ENCODE results near the gene SSBP2.
"Not testable (repeated sequence)": the region's sequence is repeated elsewhere in the genome, so short reads cannot be mapped to it uniquely, and the experiment has no call there.

Gene SSBP2

DNA sequence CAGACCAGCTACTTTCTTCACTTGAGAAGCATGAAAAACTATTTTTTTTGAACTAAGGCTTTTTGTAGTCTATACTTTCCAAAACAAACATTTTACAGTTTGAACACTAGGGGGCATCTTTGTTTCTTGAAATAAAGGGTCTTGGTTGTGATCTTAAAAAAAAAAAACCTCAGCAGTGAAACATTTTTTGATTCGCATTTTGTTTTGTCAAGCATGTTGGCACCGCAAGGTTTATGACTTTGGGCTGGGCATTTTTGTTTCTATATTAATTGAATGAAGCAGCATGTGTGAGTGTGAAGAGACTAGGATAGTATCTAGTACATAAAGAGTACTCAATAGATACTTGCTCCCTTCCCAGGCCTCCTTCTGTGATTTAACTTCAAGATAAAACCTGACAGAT lies 325.3 kb downstream of the SSBP2 start:
- Histone ChIP-seq H3K4me1 (ENCODE audit: insufficient read depth, low read length) (peaks cover 4% of the 10 kb centered on the region; the same call in 1 of the 2 replicates), H3K4me3 (ENCODE audit: low read length) (no peak overlapping the region), H3K27me3 (ENCODE audit: insufficient read depth, low read length) (no peaks in the 10 kb centered on the region), H3K36me3 (ENCODE audit: insufficient read depth, low read depth, low read length) (no peaks in the 10 kb centered on the region), H3K9me3 (ENCODE audit: insufficient read depth, low read depth, low read length) (no peaks in the 10 kb centered on the region), H3K9ac (ENCODE audit: low read depth, low read length) (no peak overlapping the region), H3K27ac (ENCODE audit: low read length) (no peak overlapping the region)

GRCh38 chr5:81424728-81425127 lies 326.2 kb downstream of the SSBP2 start:
- no peak overlapping the region for H3K9ac ChIP-seq (ENCODE audit: low read depth, low read length)
- H3K4me1 ChIP-seq (ENCODE audit: insufficient read depth, low read length): peaks cover 4% of the 10 kb centered on the region; the same call in 1 of the 2 replicates
- no peaks in the 10 kb centered on the region for H3K9me3 ChIP-seq (ENCODE audit: insufficient read depth, low read depth, low read length)
- H3K4me3 ChIP-seq (ENCODE audit: low read length): no peak overlapping the region
- H3K36me3 ChIP-seq (ENCODE audit: insufficient read depth, low read depth, low read length): no peaks in the 10 kb centered on the region
- no peak overlapping the region for H3K27ac ChIP-seq (ENCODE audit: low read length)
- H3K27me3 ChIP-seq (ENCODE audit: insufficient read depth, low read length): no peaks in the 10 kb centered on the region

GRCh38 chr5:81422671-81423070 lies 328.2 kb downstream of the SSBP2 start:
- peaks cover 4% of the 10 kb centered on the region; the same call in 1 of the 2 replicates for H3K4me1 ChIP-seq (ENCODE audit: insufficient read depth, low read length)
- no peak overlapping the region for H3K27ac ChIP-seq (ENCODE audit: low read length)
- no peak overlapping the region for H3K9ac ChIP-seq (ENCODE audit: low read depth, low read length)
- no peaks in the 10 kb centered on the region for H3K27me3 ChIP-seq (ENCODE audit: insufficient read depth, low read length)
- no peak overlapping the region for H3K4me3 ChIP-seq (ENCODE audit: low read length)
- H3K36me3 ChIP-seq (ENCODE audit: insufficient read depth, low read depth, low read length): no peaks in the 10 kb centered on the region
- no peaks in the 10 kb centered on the region for H3K9me3 ChIP-seq (ENCODE audit: insufficient read depth, low read depth, low read length)

GRCh38 chr5:81420039-81420667 lies 330.7 kb downstream of the SSBP2 start:
- Histone ChIP-seq H3K9me3 (ENCODE audit: insufficient read depth, low read depth, low read length) (no peaks in the 10 kb centered on the region), H3K27ac (ENCODE audit: low read length) (no peak overlapping the region), H3K9ac (ENCODE audit: low read depth, low read length) (no peak overlapping the region), H3K4me1 (ENCODE audit: insufficient read depth, low read length) (no peaks in the 10 kb centered on the region), H3K36me3 (ENCODE audit: insufficient read depth, low read depth, low read length) (no peaks in the 10 kb centered on the region), H3K4me3 (ENCODE audit: low read length) (no peak overlapping the region), H3K27me3 (ENCODE audit: insufficient read depth, low read length) (no peaks in the 10 kb centered on the region)

DNA sequence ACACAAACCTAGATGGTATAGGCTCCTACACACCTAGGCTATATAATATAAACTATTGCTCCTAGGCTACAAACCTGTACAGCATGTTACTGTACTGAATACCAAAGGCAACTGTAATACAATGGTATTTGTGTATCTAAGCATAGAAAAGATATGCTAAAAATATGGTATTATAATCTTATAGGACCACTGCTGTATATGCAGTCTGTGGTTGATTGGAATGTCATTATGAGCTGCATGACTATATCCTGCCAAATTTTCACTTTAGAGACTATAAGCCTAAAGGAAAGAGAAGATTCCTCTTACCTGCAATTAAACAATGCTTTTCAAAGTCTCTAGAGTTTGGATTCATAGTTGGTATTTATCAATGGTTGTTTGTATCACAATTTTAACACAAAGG lies 332.3 kb downstream of the SSBP2 start:
- no peaks in the 10 kb centered on the region for H3K27me3 ChIP-seq (ENCODE audit: insufficient read depth, low read length)
- no peaks in the 10 kb centered on the region for H3K4me1 ChIP-seq (ENCODE audit: insufficient read depth, low read length)
- no peak overlapping the region for H3K9ac ChIP-seq (ENCODE audit: low read depth, low read length)
- no peak overlapping the region for H3K27ac ChIP-seq (ENCODE audit: low read length)
- no peaks in the 10 kb centered on the region for H3K36me3 ChIP-seq (ENCODE audit: insufficient read depth, low read depth, low read length)
- H3K9me3 ChIP-seq (ENCODE audit: insufficient read depth, low read depth, low read length): no peaks in the 10 kb centered on the region
- H3K4me3 ChIP-seq (ENCODE audit: low read length): no peak overlapping the region

DNA sequence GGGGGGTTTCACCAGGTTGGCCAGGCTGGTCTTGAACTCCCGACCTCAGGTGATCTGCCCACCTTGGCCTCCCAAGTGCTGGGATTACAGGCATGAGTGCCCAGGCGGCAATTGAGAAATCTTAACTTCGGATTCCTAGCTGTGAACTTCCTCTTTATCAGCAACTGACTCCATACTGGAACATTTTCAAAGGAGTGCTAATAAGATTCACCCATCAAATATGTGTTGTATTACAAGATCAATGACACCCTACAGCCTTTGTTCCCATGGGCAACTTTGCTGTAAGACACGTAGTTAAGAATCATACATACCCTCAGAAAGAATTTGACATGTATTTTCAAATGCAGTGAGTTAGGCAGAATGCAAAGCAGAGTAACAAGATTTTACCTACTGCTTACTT lies 333.8 kb downstream of the SSBP2 start:
- no peaks in the 10 kb centered on the region for H3K9me3 ChIP-seq (ENCODE audit: insufficient read depth, low read depth, low read length)
- H3K9ac ChIP-seq (ENCODE audit: low read depth, low read length): no peak overlapping the region
- H3K27me3 ChIP-seq (ENCODE audit: insufficient read depth, low read length): no peaks in the 10 kb centered on the region
- H3K4me1 ChIP-seq (ENCODE audit: insufficient read depth, low read length): no peaks in the 10 kb centered on the region
- no peaks in the 10 kb centered on the region for H3K36me3 ChIP-seq (ENCODE audit: insufficient read depth, low read depth, low read length)
- H3K4me3 ChIP-seq (ENCODE audit: low read length): no peak overlapping the region
- no peak overlapping the region for H3K27ac ChIP-seq (ENCODE audit: low read length)

DNA sequence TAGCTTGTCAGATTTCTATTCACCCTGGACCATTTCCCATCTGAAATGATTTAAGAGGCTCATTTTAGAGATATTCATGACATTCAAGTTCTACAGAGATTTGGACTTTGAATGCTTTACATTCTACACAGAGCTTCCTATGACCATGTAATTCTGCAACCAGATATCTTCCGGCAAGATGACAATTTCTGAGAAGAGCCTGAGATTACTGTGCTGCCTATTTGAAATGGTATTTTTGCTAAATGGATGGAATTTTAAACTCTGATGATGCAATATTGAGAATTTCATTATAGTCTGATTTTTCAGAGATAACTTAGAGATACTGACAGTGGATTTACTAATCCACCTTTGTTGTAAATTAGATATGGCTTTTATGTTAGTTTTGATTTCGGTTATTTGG lies 341.0 kb downstream of the SSBP2 start:
- H3K4me1 ChIP-seq (ENCODE audit: insufficient read depth, low read length): no peaks in the 10 kb centered on the region
- H3K27me3 ChIP-seq (ENCODE audit: insufficient read depth, low read length): no peaks in the 10 kb centered on the region

DNA sequence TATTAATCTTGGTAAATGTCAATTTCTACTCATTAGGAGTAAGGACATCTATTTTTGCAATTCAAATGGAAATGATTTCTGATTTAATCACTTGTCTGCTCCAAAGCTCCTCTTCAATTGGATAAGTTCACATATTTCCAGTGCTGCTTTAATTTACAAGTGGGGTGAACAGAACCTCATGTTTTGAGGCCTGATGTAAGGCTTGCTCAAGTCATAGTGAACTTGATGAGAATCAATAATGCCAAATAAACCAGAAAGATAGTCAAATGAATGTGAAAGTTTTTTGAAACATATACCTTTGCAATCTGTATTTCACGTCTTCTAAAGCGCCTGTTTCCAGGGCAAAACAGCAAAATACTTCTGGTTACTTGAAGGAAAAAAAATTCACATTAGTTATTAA lies 341.5 kb downstream of the SSBP2 start:
- Histone ChIP-seq H3K27me3 (ENCODE audit: insufficient read depth, low read length) (no peaks in the 10 kb centered on the region), H3K4me3 (ENCODE audit: low read length) (no peak overlapping the region), H3K9ac (ENCODE audit: low read depth, low read length) (no peak overlapping the region), H3K36me3 (ENCODE audit: insufficient read depth, low read depth, low read length) (no peaks in the 10 kb centered on the region), H3K4me1 (ENCODE audit: insufficient read depth, low read length) (no peaks in the 10 kb centered on the region), H3K27ac (ENCODE audit: low read length) (no peak overlapping the region), H3K9me3 (ENCODE audit: insufficient read depth, low read depth, low read length) (no peaks in the 10 kb centered on the region)

More for the DNA sequence above, 341.0 kb downstream of the SSBP2 start:
- no peaks in the 10 kb centered on the region for H3K36me3 ChIP-seq (ENCODE audit: insufficient read depth, low read depth, low read length)
- H3K9me3 ChIP-seq (ENCODE audit: insufficient read depth, low read depth, low read length): no peaks in the 10 kb centered on the region
- H3K27ac ChIP-seq (ENCODE audit: low read length): no peak overlapping the region
- no peak overlapping the region for H3K9ac ChIP-seq (ENCODE audit: low read depth, low read length)
- H3K4me3 ChIP-seq (ENCODE audit: low read length): no peak overlapping the region

GRCh38 chr5:81408496-81408895 lies 342.4 kb downstream of the SSBP2 start:
- Histone ChIP-seq H3K27ac (ENCODE audit: low read length) (no peak overlapping the region), H3K4me3 (ENCODE audit: low read length) (no peak overlapping the region), H3K27me3 (ENCODE audit: insufficient read depth, low read length) (no peaks in the 10 kb centered on the region), H3K9me3 (ENCODE audit: insufficient read depth, low read depth, low read length) (no peaks in the 10 kb centered on the region), H3K4me1 (ENCODE audit: insufficient read depth, low read length) (no peaks in the 10 kb centered on the region), H3K9ac (ENCODE audit: low read depth, low read length) (no peak overlapping the region), H3K36me3 (ENCODE audit: insufficient read depth, low read depth, low read length) (no peaks in the 10 kb centered on the region)

- not testable (repeated sequence) for H3K27me3 ChIP-seq (ENCODE audit: insufficient read depth, low read length); H3K4me1 ChIP-seq (ENCODE audit: insufficient read depth, low read length); H3K27ac ChIP-seq (ENCODE audit: low read length); H3K9me3 ChIP-seq (ENCODE audit: insufficient read depth, low read depth, low read length); H3K36me3 ChIP-seq (ENCODE audit: insufficient read depth, low read depth, low read length); H3K4me3 ChIP-seq (ENCODE audit: low read length); H3K9ac ChIP-seq (ENCODE audit: low read depth, low read length)
Observed at GRCh38 chr5:81407811-81408210, 343.1 kb downstream of the SSBP2 start.

GRCh38 chr5:81405126-81405891 lies 345.6 kb downstream of the SSBP2 start:
- Histone ChIP-seq H3K4me3 (ENCODE audit: low read length) (no peak overlapping the region), H3K4me1 (ENCODE audit: insufficient read depth, low read length) (no peaks in the 10 kb centered on the region), H3K27ac (ENCODE audit: low read length) (no peak overlapping the region)

GRCh38 chr5:81402192-81402930 lies 348.5 kb downstream of the SSBP2 start:
- H3K9me3 ChIP-seq (ENCODE audit: insufficient read depth, low read depth, low read length): no peaks in the 10 kb centered on the region
- no peak overlapping the region for H3K4me3 ChIP-seq (ENCODE audit: low read length)
- H3K9ac ChIP-seq (ENCODE audit: low read depth, low read length): no peak overlapping the region
- no peaks in the 10 kb centered on the region for H3K36me3 ChIP-seq (ENCODE audit: insufficient read depth, low read depth, low read length)
- no peaks in the 10 kb centered on the region for H3K27me3 ChIP-seq (ENCODE audit: insufficient read depth, low read length)
- no peak overlapping the region for H3K27ac ChIP-seq (ENCODE audit: low read length)
- H3K4me1 ChIP-seq (ENCODE audit: insufficient read depth, low read length): no peaks in the 10 kb centered on the region

More at GRCh38 chr5:81405126-81405891, 345.6 kb downstream of the SSBP2 start:
- Histone ChIP-seq H3K9me3 (ENCODE audit: insufficient read depth, low read depth, low read length) (no peaks in the 10 kb centered on the region), H3K36me3 (ENCODE audit: insufficient read depth, low read depth, low read length) (no peaks in the 10 kb centered on the region), H3K27me3 (ENCODE audit: insufficient read depth, low read length) (no peaks in the 10 kb centered on the region), H3K9ac (ENCODE audit: low read depth, low read length) (no peak overlapping the region)
